ENCODE data around the gene RAPH1.
"Not testable (repeated sequence)": the region's sequence is repeated elsewhere in the genome, so short reads cannot be mapped to it uniquely, and the experiment has no call there.

The RAPH1 gene

DNA sequence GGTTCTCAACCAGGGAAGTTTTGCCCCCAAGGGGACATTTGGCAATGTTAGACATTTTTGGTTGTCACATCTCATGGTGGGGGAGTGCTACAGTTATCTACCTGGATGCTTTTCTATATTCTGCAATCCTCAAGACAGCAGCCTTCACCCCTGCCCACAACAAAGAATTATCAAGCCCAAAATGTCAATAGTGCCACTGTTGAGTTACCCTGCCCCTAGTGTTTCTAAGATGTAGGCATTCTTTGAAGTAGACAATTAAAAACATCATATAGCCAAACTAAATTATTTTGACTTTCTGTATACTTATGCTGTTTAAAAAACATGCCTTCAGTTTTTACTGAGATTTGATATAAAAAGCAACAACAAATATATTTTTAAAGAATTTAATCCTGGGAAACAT lies 158.9 kb downstream of the RAPH1 start:
- CTCF ChIA-PET, result no interaction called here
- DNase-seq (ENCODE audit: low read depth, low spot score), result no peak

DNA sequence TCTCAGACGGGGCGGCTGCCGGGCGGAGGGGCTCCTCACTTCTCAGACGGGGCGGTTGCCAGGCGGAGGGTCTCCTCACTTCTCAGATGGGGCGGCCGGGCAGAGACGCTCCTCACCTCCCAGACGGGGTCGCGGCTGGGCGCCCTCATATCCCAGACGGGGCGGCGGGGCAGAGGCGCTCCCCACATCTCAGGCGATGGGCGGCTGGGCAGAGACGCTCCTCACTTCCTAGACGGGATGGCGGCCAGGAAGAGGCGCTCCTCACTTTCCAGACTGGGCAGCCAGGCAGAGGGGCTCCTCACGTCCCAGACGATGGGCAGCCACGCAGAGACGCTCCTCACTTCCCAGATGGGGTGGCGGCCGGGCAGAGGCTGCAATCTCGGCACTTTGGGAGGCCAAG lies 162.4 kb downstream of the RAPH1 start:
- DNase-seq (ENCODE audit: low read depth, low spot score); POLR2A ChIA-PET; H3K4me3 ChIP-seq (ENCODE audit: low read depth, low read length); CTCF ChIA-PET: not testable (repeated sequence)

More for the DNA sequence above, 158.9 kb downstream of the RAPH1 start:
- TF ChIP-seq, protein P1, sequence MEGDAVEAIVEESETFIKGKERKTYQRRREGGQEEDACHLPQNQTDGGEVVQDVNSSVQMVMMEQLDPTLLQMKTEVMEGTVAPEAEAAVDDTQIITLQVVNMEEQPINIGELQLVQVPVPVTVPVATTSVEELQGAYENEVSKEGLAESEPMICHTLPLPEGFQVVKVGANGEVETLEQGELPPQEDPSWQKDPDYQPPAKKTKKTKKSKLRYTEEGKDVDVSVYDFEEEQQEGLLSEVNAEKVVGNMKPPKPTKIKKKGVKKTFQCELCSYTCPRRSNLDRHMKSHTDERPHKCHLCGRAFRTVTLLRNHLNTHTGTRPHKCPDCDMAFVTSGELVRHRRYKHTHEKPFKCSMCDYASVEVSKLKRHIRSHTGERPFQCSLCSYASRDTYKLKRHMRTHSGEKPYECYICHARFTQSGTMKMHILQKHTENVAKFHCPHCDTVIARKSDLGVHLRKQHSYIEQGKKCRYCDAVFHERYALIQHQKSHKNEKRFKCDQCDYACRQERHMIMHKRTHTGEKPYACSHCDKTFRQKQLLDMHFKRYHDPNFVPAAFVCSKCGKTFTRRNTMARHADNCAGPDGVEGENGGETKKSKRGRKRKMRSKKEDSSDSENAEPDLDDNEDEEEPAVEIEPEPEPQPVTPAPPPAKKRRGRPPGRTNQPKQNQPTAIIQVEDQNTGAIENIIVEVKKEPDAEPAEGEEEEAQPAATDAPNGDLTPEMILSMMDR (IDR thresholded peaks at IDR 0.05; ENCODE audit: insufficient read depth, low read length, missing control alignments), result no peak
- POLR2A ChIA-PET, result no interaction called here
- no peak overlapping the region for H3K4me3 ChIP-seq (ENCODE audit: low read depth, low read length)

GRCh38 chr2:203366639-203367466 lies 168.2 kb downstream of the RAPH1 start:
- ChIA-PET CTCF (no interaction called here), POLR2A (no interaction called here)
- no peak for DNase-seq (ENCODE audit: low read depth, low spot score)
- TF ChIP-seq, protein P1 (IDR thresholded peaks at IDR 0.05; ENCODE audit: insufficient read depth, low read length, missing control alignments), result no peak
- H3K4me3 ChIP-seq (ENCODE audit: low read depth, low read length), result no peak overlapping the region

DNA sequence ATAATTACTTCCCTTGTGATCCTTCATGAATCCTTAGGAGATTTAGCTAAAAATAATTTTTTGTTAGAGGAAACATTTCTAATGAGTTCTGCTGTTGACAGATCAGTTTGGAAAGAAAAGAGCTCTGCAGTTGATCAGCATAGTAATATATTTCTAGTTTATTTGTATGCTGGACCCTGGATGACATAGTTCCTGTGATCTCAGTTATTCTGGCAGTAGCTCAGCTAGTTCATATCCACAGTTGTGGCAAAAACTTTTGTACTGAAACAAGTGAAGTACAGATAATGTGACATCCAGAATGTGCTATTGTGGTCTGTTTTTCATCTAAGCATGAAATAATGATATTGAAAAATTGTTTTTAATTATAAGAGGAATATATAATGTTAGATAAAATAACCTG lies 173.2 kb downstream of the RAPH1 start:
- TF ChIP-seq, protein P1 (IDR thresholded peaks at IDR 0.05; ENCODE audit: insufficient read depth, low read length, missing control alignments), result no peak
- no peak for DNase-seq (ENCODE audit: low read depth, low spot score)
- no peak overlapping the region for H3K4me3 ChIP-seq (ENCODE audit: low read depth, low read length)
- ChIA-PET POLR2A (no interaction called here), CTCF (interaction anchor here (0.9 kb wide), 1 partner anchor 22 kb away, joined by 3 read pairs; no protein-coding TSS in a partner anchor)

DNA sequence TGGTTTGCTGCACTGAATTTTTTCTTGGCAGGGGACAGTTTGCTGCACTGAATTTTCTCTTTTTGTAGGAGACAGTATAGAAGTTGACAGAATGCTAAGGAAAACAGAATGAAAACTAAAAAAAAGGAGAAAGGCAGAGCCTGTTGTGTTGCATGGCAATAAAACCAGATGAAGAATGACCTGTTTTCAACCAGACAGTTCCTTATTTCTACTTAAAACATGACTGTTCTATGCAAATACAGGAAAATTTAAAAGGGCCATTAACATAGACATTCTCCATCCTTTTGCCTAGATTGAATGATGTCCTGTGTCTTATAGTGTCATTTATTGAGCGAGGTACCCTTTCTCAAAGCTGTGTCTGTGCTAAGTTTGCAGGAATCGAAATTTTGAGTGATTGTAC lies 173.6 kb downstream of the RAPH1 start:
- ChIA-PET POLR2A (no interaction called here), CTCF (interaction anchor here (0.9 kb wide), 1 partner anchor 22 kb away, joined by 3 read pairs; no protein-coding TSS in a partner anchor)
- DNase-seq (ENCODE audit: low read depth, low spot score), result no peak
- H3K4me3 ChIP-seq (ENCODE audit: low read depth, low read length), result no peak overlapping the region
- TF ChIP-seq, protein P1 (IDR thresholded peaks at IDR 0.05; ENCODE audit: insufficient read depth, low read length, missing control alignments), result no peak

GRCh38 chr2:203360833-203361430 lies 174.2 kb downstream of the RAPH1 start:
- TF ChIP-seq, protein P1 (IDR thresholded peaks at IDR 0.05; ENCODE audit: insufficient read depth, low read length, missing control alignments), result no peak
- ChIA-PET POLR2A (no interaction called here), CTCF (interaction anchor here (1.5 kb wide), 1 partner anchor 12 kb away, joined by 3 read pairs; no protein-coding TSS in a partner anchor)
- DNase-seq (ENCODE audit: low read depth, low spot score), result no peak
- H3K4me3 ChIP-seq (ENCODE audit: low read depth, low read length), result no peak overlapping the region
